GM12878 (cell line): ENCODE data around the gene TBC1D10B. TPM values are rescaled to one million over a fixed set of nuclear protein-coding genes. Genes with fewer than 3 reads are reported as not detected.

ENCODE experiments used
- CBX5 ChIP-seq: sonication (generic); IDR thresholded peaks from 2 replicates; pipeline ENCODE4 v1.6.1; 2016; ENCODE audit warnings: low read depth, moderate library complexity, mild to moderate bottlenecking, inconsistent platforms
- CTCF ChIP-seq, 3 experiments: IDR thresholded peaks in 2 of 3; conservative IDR thresholded peaks in 1 of 3; 2 replicates each; pipeline ENCODE4 v1.5.1; 2011; ENCODE audit warnings: low read depth in 3 of 3, low read length in 3 of 3, mild to moderate bottlenecking in 3 of 3, control low read depth in 2 of 3, moderate library complexity in 2 of 3, inconsistent platforms in 1 of 3, mixed read lengths in 1 of 3; ENCODE audit not compliant: control insufficient read depth in 2 of 3, insufficient read depth in 1 of 3; ENCODE audit errors: extremely low read depth in 1 of 3
- EED ChIP-seq: sonication (generic); IDR thresholded peaks from 2 replicates; pipeline ENCODE4 v1.6.1; 2016; ENCODE audit warnings: antibody characterized with exemption, low read depth
- EP300 ChIP-seq, 2 experiments: fragments of 150-350 bp in 1 of 2; IDR thresholded peaks; 2 replicates each; pipeline ENCODE4 v1.6.1; 2011 to 2012; ENCODE audit warnings: low read depth in 2 of 2, low read length in 2 of 2, borderline replicate concordance in 1 of 2, improper control_type of control experiment in 1 of 2, inconsistent platforms in 1 of 2; ENCODE audit not compliant: control insufficient read depth in 1 of 2
- ESRRA ChIP-seq: IDR thresholded peaks from 2 replicates; pipeline ENCODE4 v1.6.1; 2012; ENCODE audit warnings: mild to moderate bottlenecking, low read length, improper control_type of control experiment
- FOS ChIP-seq: IDR thresholded peaks from 3 replicates; pipeline ENCODE4 v1.6.1; 2011; ENCODE audit warnings: borderline replicate concordance; ENCODE audit not compliant: insufficient read length; ENCODE audit errors: extremely low read depth
- FOXK2 ChIP-seq: fragments of 450-650 bp; IDR thresholded peaks from 2 replicates; pipeline ENCODE4 v1.6.1; 2017; ENCODE audit warnings: mild to moderate bottlenecking, moderate library complexity
- HSF1 ChIP-seq: fragments of 150-350 bp; IDR thresholded peaks from 2 replicates; pipeline ENCODE4 v1.6.1; 2014; ENCODE audit warnings: mild to moderate bottlenecking, low read depth, low read length
- IRF3 ChIP-seq: fragments of 450-650 bp; IDR thresholded peaks from 2 replicates; pipeline ENCODE4 v1.6.1; 2014; ENCODE audit warnings: mild to moderate bottlenecking
- KLF5 ChIP-seq: fragments of 450-650 bp; IDR thresholded peaks from 2 replicates; pipeline ENCODE4 v1.6.1; 2014; ENCODE audit warnings: mild to moderate bottlenecking; ENCODE audit not compliant: partially characterized antibody
- MTA3 ChIP-seq: IDR thresholded peaks from 2 replicates; pipeline ENCODE4 v1.6.1; 2012; ENCODE audit warnings: low read length, inconsistent platforms, borderline replicate concordance
- NFIC ChIP-seq: IDR thresholded peaks from 2 replicates; pipeline ENCODE4 v1.6.1; 2012; ENCODE audit warnings: low read depth, mild to moderate bottlenecking, inconsistent platforms, low read length, moderate library complexity
- NFXL1 ChIP-seq: fragments of 450-650 bp; IDR thresholded peaks from 2 replicates; pipeline ENCODE4 v1.6.1; 2017; ENCODE audit warnings: antibody characterized with exemption, mild to moderate bottlenecking, borderline replicate concordance
- POLR2A ChIP-seq: IDR thresholded peaks from 2 replicates; pipeline ENCODE4 v1.6.1; 2011; ENCODE audit warnings: low read depth, mild to moderate bottlenecking, low read length
- POLR2AphosphoS2 ChIP-seq: IDR thresholded peaks from 2 replicates; pipeline ENCODE4 v1.6.1; 2011; ENCODE audit warnings: low read depth, mild to moderate bottlenecking, low read length, improper control_type of control experiment, moderate library complexity
- RCOR1 ChIP-seq: conservative IDR thresholded peaks from 2 replicates; pipeline ENCODE4 v1.6.1; 2012; ENCODE audit warnings: low read depth, low read length, improper control_type of control experiment
- RELB ChIP-seq: fragments of 450-650 bp; IDR thresholded peaks from 2 replicates; pipeline ENCODE4 v1.6.1; 2017; ENCODE audit warnings: low read depth, mild to moderate bottlenecking, moderate library complexity
- SIN3A ChIP-seq: IDR thresholded peaks from 2 replicates; pipeline ENCODE4 v1.6.1; 2012; ENCODE audit warnings: low read depth, low read length, improper control_type of control experiment
- TBL1XR1 ChIP-seq: IDR thresholded peaks from 2 replicates; pipeline ENCODE4 v1.6.1; 2012; ENCODE audit warnings: low read depth, low read length, improper control_type of control experiment
- TCF3 ChIP-seq: IDR thresholded peaks from 2 replicates; pipeline ENCODE4 v1.6.1; 2012; ENCODE audit warnings: low read depth, mild to moderate bottlenecking, low read length, borderline replicate concordance; ENCODE audit not compliant: insufficient read depth
- TCF7 ChIP-seq: IDR thresholded peaks from 2 replicates; pipeline ENCODE4 v1.6.1; 2014; ENCODE audit warnings: antibody characterized with exemption, borderline replicate concordance
- USF2 ChIP-seq: IDR thresholded peaks from 2 replicates; pipeline ENCODE4 v1.6.1; 2011; ENCODE audit warnings: low read depth, low read length, improper control_type of control experiment, borderline replicate concordance
- YBX1 ChIP-seq: fragments of 450-650 bp; IDR thresholded peaks from 2 replicates; pipeline ENCODE4 v1.6.1; 2016; ENCODE audit warnings: antibody characterized with exemption
- polyA plus RNA-seq, 11 experiments: library from polyadenylated mRNA; depleted of rRNA in 4 of 11; unstranded in 6 of 11; stranded (reverse) in 5 of 11; fragments of >200 nt; fragmentation: Nextera tagmentation in 4 of 11; fragmentation: Illumina TruSeq in 1 of 11; extraction: Ambion mirVana in 4 of 11; extraction: Trizol in 1 of 11; gene quantifications; 1 replicate in 1 of 11; 2 replicates in 10 of 11; pipeline versions ENCODE4 v1.2.1 to v1.2.3, GENCODE V29; 2011 to 2016; ENCODE audit warnings: inconsistent platforms in 2 of 11, missing spikeins in 2 of 11, low read depth in 1 of 11
- total RNA-seq, 4 experiments: library from RNA; depleted of rRNA in 3 of 4; stranded (reverse); fragments of >200 nt in 3 of 4; fragmentation: Illumina TruSeq in 1 of 4; extraction: Trizol in 1 of 4; gene quantifications; 2 replicates each; pipeline versions ENCODE4 v1.2.1 to v1.2.3, GENCODE V29; 2013 to 2021

The TBC1D10B gene
- total and polyA plus RNA-seq, 10 of the 15 experiments (the other 5 are each of a cell fraction or from before 2014, with no cell fraction given): 2.2 to 51.2 (median 11.6) TPM

GRCh38 chr16:30409125-30410060 lies 39.1 kb upstream of the TBC1D10B start (continued):
- TF ChIP-seq IRF3 (no peak), EP300 (IDR thresholded peaks at IDR 0.05; ENCODE audit: borderline replicate concordance in 1 of 2, control insufficient read depth in 1 of 2, low read depth in 2 of 2, low read length in 2 of 2) (no peak), CTCF (IDR thresholded peaks at IDR 0.05 in 2 of 3, conservative IDR thresholded peaks at IDR 0.05 in 1 of 3; ENCODE audit: control insufficient read depth in 2 of 3, extremely low read depth in 1 of 3, insufficient read depth in 1 of 3, low read depth in 3 of 3, low read length in 3 of 3) (peak; percentile 96 to 97 (median 97)), ESRRA (no peak), YBX1 (no peak), USF2 (no peak), TCF3 (no peak), HSF1 (no peak), SIN3A (no peak), TCF7 (no peak; the same call in 1 of the 2 replicates), RCOR1 (no peak), TBL1XR1 (no peak), POLR2AphosphoS2 (no peak), NFIC (no peak), POLR2A (no peak), MTA3 (no peak), NFXL1 (no peak), FOS (no peak), EED (peak; percentile 61), KLF5 (no peak), CBX5 (no peak), RELB (0 out of 2 replicates have a peak, but pooled peaks have one; percentile 48), FOXK2 (no peak)
